NCI-H345 treated with DMSO at 0.1 percent for 48 hours (cell line): ENCODE measurements around the gene SLC25A21.

ENCODE experiments used
- DNase-seq: peaks from one replicate; lab custom pipeline; 2025; ENCODE audit not compliant: unreplicated experiment; lab: John Stamatoyannopoulos, UW

SLC25A21 gene

GRCh38 chr14:37048666-37049071 lies 123.7 kb downstream of the SLC25A21 start:
- DNase-seq, result no peak

DNA sequence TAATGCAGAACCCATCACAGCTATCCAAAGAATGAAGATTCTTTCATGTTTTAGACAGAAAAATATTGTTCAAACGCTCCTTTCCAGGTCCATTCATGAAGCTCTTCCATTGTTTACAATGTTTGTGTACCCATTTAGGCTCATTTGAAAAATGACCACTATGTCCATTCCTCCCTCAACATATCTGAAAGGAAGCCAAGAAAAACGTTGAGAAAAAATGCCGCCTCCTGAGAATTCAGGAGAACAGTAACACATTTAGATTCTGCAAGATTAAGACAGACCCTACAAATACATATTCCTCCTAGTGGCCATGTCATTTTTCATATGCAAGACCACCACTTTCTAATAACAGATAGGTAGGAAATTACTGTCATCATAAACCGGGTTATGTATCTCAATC lies 124.4 kb downstream of the SLC25A21 start:
- DNase-seq, result no peak

- no peak for DNase-seq
Observed at GRCh38 chr14:37047226-37047625, 125.2 kb downstream of the SLC25A21 start.

GRCh38 chr14:37046815-37047214 lies 125.6 kb downstream of the SLC25A21 start:
- DNase-seq, result no peak

DNA sequence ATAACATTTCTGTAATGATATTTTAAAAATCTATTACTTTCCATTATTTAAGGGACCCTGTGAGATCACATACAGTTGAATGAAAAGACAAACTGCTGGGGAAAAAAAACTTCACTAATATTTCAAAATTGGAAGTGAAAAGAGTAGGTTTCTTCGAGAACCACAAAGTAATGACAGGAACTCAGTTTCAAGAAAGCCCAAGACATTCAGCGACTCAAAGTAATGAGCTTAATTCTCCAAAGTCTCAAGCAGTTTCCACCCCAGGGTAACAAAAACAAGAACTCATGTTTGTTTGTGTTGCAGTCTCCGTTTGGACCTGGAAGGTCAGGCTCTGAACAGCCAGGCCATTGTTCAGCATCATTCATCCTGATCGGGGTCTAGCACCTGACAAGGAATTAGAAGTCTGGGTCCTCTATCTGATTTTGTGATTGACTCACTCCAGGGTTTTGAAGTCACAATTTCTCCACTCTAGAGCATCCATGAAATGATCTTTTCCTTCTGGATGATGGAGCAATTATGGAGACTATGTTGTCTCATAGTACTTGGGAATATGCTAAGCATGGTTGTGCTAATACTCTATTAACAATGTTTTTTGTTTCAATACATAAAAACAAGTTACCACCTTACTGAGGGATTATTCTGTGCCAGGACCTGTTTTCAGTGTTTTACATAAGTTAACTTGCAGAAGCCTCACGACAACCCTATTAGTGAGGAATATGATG lies 126.9 kb downstream of the SLC25A21 start:
- no peak for DNase-seq

GRCh38 chr14:37037636-37038387 lies 134.6 kb downstream of the SLC25A21 start:
- DNase-seq, result no peak

- no peak for DNase-seq
Observed at GRCh38 chr14:37036669-37037341, 135.6 kb downstream of the SLC25A21 start.

DNA sequence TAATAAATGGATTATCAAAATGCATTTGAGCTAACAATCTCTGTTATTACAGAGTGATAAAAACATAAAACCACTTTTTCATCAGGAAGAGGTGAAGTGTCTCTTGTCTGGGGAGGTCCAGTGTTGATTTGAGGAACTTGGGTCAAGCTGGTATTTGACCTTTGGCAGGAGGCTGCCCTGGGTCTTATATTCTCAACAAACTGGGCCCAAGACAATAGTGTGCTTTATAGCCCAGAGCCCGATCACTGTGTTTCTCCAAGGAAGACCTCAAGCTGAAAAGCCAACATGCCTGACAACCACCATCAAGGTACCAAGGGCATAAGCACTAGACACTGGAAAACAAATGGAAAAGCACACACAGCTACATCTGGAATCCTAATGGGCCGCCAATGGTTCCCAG lies 137.0 kb downstream of the SLC25A21 start:
- no peak for DNase-seq

- no peak for DNase-seq
Observed at GRCh38 chr14:37034410-37035285, 137.8 kb downstream of the SLC25A21 start.

GRCh38 chr14:37032863-37033262 lies 139.5 kb downstream of the SLC25A21 start:
- DNase-seq, result no peak

GRCh38 chr14:37027188-37027824 lies 145.1 kb downstream of the SLC25A21 start:
- DNase-seq, result no peak

DNA sequence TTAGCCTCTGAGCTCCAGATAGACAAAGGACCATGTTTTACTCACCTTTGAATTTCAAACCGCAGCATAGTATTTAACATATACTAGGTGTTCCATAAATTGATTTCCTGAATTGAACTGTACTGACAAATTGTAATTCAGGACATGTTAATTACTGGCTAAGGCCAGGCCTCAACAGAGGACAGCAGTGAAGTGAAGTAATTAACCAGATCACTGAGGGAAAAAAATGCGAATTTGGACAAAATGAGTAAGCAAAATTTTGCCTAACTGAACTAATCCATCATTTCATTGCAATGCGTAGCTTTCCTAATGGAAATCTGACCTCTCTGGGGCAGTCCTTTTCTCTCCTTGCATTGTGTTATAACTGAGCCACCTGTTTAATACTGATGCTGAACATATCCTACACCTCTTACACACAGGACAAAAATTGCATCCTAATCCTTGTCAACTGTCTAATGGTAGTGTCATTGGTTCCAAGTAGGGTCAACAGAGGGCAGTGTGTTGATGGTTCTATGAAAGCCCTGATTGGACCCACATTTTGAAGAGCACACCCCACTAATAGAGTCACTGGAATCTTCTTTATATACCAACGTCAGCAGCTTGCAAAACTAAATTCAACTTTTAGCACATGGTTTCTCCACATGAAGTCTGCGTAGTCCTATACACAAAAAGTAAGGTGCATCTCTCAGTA lies 148.4 kb downstream of the SLC25A21 start:
- DNase-seq, result no peak

- DNase-seq, result no peak
Observed at GRCh38 chr14:37021390-37021789, 151.0 kb downstream of the SLC25A21 start.

GRCh38 chr14:37019488-37019887 lies 152.9 kb downstream of the SLC25A21 start:
- DNase-seq, result no peak

GRCh38 chr14:37018571-37019240 lies 153.7 kb downstream of the SLC25A21 start:
- DNase-seq, result no peak

DNA sequence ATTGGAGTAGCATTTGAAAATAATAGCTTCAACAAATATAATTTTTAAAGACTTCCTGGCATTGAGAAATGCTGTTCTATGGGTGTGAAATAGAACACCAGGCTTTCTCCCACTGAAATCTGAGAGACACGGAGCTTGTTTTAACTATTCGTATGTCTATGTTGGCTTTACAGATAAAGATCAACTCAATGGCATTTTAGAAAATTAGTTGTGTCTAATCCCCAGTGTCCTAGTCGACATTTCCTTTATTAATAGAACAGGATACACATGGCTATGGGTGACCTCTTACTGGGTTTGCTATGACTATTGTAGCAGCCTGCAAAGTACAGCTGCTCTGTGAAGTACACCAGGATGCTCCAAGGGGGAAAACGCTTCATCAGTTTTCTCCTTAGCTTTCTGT lies 159.3 kb downstream of the SLC25A21 start:
- DNase-seq, result no peak

DNA sequence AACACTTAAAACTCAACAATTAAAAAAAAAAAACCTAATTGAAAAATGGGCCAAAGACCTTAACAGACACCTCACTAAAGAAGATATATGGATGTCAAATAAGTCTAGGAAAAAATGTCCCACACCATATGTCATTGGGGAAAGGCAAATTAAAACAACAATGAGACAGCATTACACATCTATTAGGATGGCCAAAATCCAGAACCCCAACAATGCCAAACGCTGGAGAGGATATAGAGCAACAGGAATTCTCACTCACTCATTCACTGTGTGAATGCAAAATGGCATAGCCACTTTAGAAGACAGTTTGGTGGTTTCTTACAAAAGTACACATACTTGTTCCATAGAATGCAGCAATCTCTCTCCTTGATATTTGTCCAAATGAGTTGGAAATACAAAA lies 173.7 kb downstream of the SLC25A21 start:
- no peak for DNase-seq

GRCh38 chr14:36997843-36998242 lies 174.6 kb downstream of the SLC25A21 start:
- DNase-seq, result no peak

- DNase-seq, result no peak
Observed at GRCh38 chr14:36996857-36997590, 175.4 kb downstream of the SLC25A21 start.
